ENCODE results near the gene UQCR10.
A peak's percentile ranks its signal among the peaks of the same experiment; 100 is the strongest.

UQCR10 gene

GRCh38 chr22:29767171-29768051 lies at the start of gene UQCR10:
TSS of gene UQCR10 (plus strand) at chr22:29767369. CDS start at chr22:29767399, 30 bp downstream.
- peak within 1 kb of the TSS; percentile 80 for H3K4me3 ChIP-seq (ENCODE audit: low read depth, low read length)
- ChIA-PET POLR2A (interaction anchor here (0.6 to 1.5 kb wide), 16 partner anchors 8 to 657 kb away, joined by 3 to 7 read pairs (median 4); partner anchors contain the start of genes CCDC157, MTMR3, SF3A1 and THOC5), CTCF (interaction anchor here (1.0 to 1.7 kb wide), 4 partner anchors 136 to 321 kb away, joined by 3 to 7 read pairs (median 6); no protein-coding TSS in a partner anchor)
- no peaks in the 10 kb centered on the region for H3K9me3 ChIP-seq (ENCODE audit: control insufficient read depth, insufficient read depth, low read depth, low read length)
- H3K4me1 ChIP-seq (ENCODE audit: control insufficient read depth, insufficient read depth, low read length), result peaks cover 2% of the 10 kb centered on the region; the same call in 1 of the 2 replicates
- peaks cover 11 to 32% of the 10 kb centered on the region in 2 experiments for H3K36me3 ChIP-seq (ENCODE audit: control insufficient read depth in 2 of 2, insufficient read depth in 1 of 2, low read length in 2 of 2)
- peak within 1 kb of the TSS; percentile 87 for H3K27ac ChIP-seq (ENCODE audit: extremely low read depth, low read depth, low read length)
- TF ChIP-seq ZNF544 (tag by site-specific recombination; IDR thresholded peaks at IDR 0.05) (no peak), ZNF26 (tag by site-specific recombination; IDR thresholded peaks at IDR 0.05) (no peak), ELK4 (IDR thresholded peaks at IDR 0.05; ENCODE audit: borderline replicate concordance, low read depth, low read length) (no peak), SP7 (tag by site-specific recombination; IDR thresholded peaks at IDR 0.05) (peak; percentile 57), ZNF747 (tag by site-specific recombination; IDR thresholded peaks at IDR 0.05) (no peak), ZBTB17 (tag by site-specific recombination; IDR thresholded peaks at IDR 0.05) (peak; percentile 64), ZFHX2 (tag by site-specific recombination; conservative IDR thresholded peaks at IDR 0.05) (peak; percentile 71), ZBTB20 (tag by site-specific recombination; IDR thresholded peaks at IDR 0.05) (peak; percentile 73), BCL11B (tag by site-specific recombination; IDR thresholded peaks at IDR 0.05; ENCODE audit: low read depth) (no peak), YY2 (tag by site-specific recombination; IDR thresholded peaks at IDR 0.05) (peak; percentile 89), ZNF664 (tag by site-specific recombination; IDR thresholded peaks at IDR 0.05) (no peak), ZNF585B (tag by site-specific recombination; IDR thresholded peaks at IDR 0.05) (no peak), ZBTB7A (tag by site-specific recombination; IDR thresholded peaks at IDR 0.05; ENCODE audit: low read depth) (peak; percentile 42; the same call in 1 of the 2 replicates), ZNF248 (tag by site-specific recombination; IDR thresholded peaks at IDR 0.05) (no peak), KLF16 (tag by site-specific recombination; IDR thresholded peaks at IDR 0.05) (0 out of 2 replicates have a peak, but pooled peaks have one; percentile 34), ZBTB48 (tag by site-specific recombination; IDR thresholded peaks at IDR 0.05) (peak; percentile 31; the same call in 1 of the 2 replicates), KLF9 (tag by site-specific recombination; IDR thresholded peaks at IDR 0.05; ENCODE audit: low read depth) (0 out of 2 replicates have a peak, but pooled peaks have one; percentile 13), SP3 (tag by site-specific recombination; IDR thresholded peaks at IDR 0.05) (peak; percentile 85), ZNF660 (tag by site-specific recombination; IDR thresholded peaks at IDR 0.05) (0 out of 2 replicates have a peak, but pooled peaks have one; percentile 11), EGR2 (tag by site-specific recombination; IDR thresholded peaks at IDR 0.05; ENCODE audit: low read depth) (peak; percentile 60), ZNF37A (tag by site-specific recombination; IDR thresholded peaks at IDR 0.05) (0 out of 2 replicates have a peak, but pooled peaks have one; percentile 8), ZNF629 (tag by site-specific recombination; IDR thresholded peaks at IDR 0.05) (0 out of 2 replicates have a peak, but pooled peaks have one; percentile 24), ZNF513 (tag by site-specific recombination; IDR thresholded peaks at IDR 0.05) (no peak; the same call in 1 of the 2 replicates), ZIC2 (tag by site-specific recombination; IDR thresholded peaks at IDR 0.05) (peak; percentile 32), ZSCAN23 (tag by site-specific recombination; IDR thresholded peaks at IDR 0.05) (peak; percentile 73; the same call in 1 of the 2 replicates), ZEB2 (tag by site-specific recombination; IDR thresholded peaks at IDR 0.05) (peak; percentile 8; the same call in 1 of the 2 replicates), ZNF394 (tag by site-specific recombination; IDR thresholded peaks at IDR 0.05; ENCODE audit: borderline replicate concordance) (peak; percentile 13; the same call in 1 of the 2 replicates), WT1 (tag by site-specific recombination; IDR thresholded peaks at IDR 0.05) (0 out of 2 replicates have a peak, but pooled peaks have one; percentile 16), YY1 (tag by site-specific recombination; IDR thresholded peaks at IDR 0.05) (peak; percentile 87), SCRT2 (tag by site-specific recombination; IDR thresholded peaks at IDR 0.05) (no peak), ZNF341 (tag by site-specific recombination; IDR thresholded peaks at IDR 0.05; ENCODE audit: low read depth) (peak; percentile 67), ZNF610 (tag by site-specific recombination; IDR thresholded peaks at IDR 0.05; ENCODE audit: borderline replicate concordance) (0 out of 2 replicates have a peak, but pooled peaks have one; percentile 15), SP2 (tag by site-specific recombination; IDR thresholded peaks at IDR 0.05) (peak; percentile 51; the same call in 1 of the 2 replicates), ZNF785 (tag by site-specific recombination; IDR thresholded peaks at IDR 0.05) (0 out of 2 replicates have a peak, but pooled peaks have one; percentile 42), ZNF335 (tag by site-specific recombination; conservative IDR thresholded peaks at IDR 0.05) (peak; percentile 85)

Measured in HEK293 (cell line).